Amygdala (tissue), 56 donors: ENCODE measurements around the gene INTS11.
"Not testable (repeated sequence)": the region's sequence is repeated elsewhere in the genome, so short reads cannot be mapped to it uniquely, and the experiment has no call there.

Experiments
- DNase-seq, 56 donors: peaks; one replicate each; lab custom pipeline; 2025; lab: John Stamatoyannopoulos, UW

INTS11 gene

DNA sequence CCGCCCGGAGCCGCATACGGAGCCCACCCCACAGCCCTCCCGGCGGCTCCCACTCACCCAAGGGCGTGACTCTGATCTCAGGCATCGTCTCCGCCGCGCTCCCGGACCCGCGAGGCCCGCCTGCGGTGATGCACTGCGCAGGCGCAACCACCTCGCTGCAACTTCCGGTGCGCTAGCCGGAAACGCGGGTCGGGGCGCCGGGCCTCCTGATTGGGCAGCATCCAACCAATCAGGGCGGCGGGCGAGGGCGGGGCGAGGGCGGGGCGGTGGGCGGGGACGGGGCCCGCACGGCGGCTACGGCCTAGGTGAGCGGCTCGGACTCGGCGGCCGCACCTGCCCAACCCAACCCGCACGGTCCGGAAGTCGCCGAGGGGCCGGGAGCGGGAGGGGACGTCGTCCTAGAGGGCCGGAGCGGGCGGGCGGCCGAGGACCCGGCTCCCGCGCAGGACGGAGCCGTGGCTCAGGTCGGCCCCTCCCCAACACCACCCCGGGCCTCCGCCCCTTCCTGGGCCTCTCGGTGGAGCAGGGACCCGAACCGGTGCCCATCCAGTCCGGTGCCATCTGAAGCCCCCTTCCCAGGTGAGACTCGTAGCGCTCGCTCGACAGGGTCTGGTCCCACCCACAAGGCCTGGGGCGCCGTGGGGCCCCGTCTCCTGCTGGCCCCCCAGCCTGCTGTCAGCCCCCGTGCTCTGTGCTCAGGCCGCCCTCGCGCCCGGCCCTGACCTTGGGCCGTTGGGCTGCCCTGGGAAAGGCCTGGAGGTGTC lies at the start of gene INTS11, which contains the start of gene CPTP:
Gene INTS11, minus strand, starts transcription at position 137 of the 764 bp plus-strand sequence. Its CDS starts 52 bp downstream, at position 85.
Gene CPTP, plus strand, starts transcription at position 279 of the 764 bp plus-strand sequence. CDS start 2,109 bp downstream, outside the sequence.
- peak in 55 of 56 donors; percentile 32 to 94 (median 83) for DNase-seq

DNA sequence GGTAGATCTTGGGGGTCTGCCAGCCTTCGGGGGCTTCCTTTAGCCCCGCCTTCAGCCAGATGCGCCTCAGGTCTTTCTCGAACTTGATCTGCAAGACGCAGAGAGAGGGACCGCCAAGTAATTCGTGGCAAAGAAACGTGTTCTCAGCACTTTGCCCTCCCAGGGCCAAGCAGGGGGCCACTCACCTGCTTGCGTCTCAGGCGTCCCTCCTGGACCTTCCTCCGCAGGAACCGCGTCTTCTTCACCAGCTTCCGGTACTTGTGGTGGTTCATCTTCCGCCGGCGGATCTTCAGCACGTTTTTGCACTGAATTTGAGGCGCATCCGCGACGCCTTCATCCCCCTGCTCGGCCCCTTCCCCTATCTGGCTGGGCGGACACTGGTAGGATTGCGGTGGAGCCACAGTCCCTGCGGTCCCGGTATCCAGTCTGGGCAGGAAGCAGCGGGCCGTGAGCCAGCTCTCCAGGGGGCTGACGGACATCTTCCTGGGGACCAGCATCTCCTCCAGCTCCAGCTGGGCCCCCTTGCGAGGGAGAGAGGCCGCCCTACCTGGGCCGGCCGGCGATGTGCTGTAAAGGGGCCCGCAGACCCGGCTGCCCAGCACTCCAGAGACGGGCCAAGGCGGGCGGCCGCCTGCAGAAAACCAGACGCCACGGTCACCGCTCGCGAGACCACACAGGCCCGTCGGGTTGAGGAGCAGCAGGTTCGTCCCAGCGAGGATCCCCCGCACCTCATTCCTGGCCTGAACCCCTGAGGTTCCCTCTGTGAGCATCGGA lies 49.5 kb upstream of the INTS11 start:
- no peak for DNase-seq

DNA sequence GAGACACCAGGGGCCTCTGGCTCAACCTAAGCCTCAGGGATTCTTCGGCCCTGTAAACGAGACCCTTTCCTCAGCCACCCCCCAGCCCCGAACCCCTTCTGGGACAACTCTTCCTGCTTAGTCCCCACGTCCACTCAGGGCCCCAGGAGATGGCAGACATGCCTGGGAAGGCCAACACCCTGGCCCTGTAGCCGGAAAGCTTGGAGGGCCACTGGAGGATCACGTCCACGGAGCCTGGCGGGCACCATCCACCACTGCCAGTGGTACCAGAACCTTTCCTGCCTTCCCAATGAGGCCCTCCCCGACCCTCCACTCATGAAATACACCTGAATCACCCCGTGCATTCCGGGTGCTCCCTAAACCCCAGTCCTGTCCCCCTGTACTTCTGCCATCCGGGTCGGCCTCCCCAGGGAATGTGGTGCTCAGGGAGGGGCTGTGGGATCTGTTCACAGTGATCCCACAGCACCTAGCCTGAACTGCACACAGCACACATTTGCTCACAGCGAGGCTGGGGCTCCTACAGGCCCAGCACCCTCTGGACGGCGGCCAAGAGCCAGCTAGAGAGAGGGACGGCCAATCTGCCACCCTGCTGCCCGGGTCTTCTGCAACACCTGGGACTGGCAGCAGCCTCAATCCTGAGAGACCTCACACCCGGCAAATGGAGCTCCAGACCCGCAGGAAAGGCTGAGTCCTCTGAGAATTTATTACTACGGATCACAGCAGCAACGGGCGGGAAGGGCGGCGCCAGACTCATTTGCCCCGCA lies 48.8 kb upstream of the INTS11 start:
- no peak for DNase-seq

DNA sequence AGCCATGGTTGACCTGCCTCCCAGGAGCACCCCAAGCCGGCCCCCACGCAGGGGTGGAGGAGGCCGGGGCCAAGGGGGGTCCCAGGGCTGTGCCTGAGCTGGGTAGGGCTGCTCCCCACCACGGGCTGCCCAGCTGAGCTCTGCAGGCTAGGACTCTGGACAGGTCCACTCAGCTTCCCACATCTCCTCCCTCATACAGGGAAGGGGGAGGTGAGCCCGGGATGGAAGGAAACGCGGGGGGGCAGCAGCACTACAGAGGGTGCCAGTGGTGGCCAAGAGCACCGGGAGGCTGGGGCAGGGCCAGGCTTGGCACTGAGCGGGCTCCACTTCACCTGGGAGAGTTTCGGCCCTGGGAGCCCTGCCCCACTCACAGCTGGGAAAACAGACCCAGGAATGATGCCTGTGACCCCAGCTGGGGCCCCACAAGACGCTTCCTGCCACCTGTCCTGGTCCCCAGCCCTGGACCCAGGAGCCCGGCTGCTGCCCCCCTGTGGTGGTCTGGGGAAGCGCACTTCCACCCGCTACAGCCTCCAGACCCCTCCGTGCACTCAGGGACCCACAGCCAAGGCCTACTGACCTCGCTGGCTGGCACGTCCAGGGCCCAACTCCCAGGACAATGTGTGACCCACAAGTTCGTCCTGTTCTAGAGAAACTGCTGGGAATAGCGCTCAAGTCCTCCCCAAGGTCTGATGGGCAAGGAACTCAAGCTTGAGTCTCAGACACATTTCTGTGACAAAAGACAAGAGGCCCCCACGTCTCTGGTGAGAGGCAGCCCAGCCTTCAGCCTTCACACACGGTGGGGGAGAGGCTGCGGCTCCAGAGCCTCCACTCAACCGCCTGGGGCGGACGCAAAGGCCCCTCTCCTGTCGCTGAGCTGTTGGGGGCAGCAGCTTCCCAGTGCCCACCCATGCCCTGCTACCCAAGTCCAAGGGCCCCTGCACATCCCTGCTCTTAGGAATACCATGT lies 47.6 kb upstream of the INTS11 start:
- DNase-seq, result peak in 23 of 56 donors; percentile 9 to 67 (median 33)

DNA sequence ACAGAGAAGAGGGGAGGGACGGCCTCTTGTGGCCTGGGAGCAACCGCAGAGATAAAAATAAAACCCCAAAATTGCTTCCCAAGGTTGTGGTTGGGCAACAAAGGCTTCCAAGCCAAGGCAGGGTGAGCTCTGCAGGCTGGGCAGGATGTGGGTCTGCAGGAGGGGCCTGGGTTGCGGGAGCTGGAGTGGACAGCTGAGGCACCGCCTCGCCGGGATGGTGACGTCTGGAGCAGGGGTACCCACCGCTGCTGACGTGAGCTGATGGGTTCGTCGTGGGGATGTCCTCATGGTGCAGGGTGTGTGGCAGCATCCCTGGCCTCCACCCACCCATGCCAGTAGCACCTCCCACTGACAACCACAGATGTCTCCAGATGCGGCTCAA lies 46.9 kb upstream of the INTS11 start:
- no peak for DNase-seq

DNA sequence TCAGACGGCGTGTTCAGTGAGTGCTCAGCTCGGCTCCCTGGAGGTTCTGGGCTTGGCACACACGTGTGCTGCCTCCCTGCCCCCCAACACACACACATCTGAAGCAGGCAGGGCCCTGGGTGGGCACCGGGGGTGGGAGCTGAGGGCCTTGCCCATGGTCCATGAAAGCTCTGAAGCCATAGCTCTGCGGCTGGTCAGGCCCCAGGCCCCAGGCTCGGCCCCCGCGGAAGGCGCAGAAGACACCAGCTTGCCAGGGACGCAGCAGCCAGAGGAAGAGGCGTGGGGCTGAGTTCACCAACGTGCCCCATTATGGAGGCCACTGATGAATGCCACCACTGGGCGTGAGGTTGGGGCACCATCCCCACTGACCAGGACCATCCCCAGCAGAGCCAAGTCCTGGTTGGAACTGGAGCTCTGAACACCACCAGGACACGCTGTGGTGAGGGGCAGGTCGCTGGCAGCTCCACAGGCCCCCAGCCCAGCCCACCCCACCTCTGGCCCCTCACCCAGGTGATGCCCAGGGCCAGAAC lies 46.4 kb upstream of the INTS11 start:
- DNase-seq, result no peak

DNA sequence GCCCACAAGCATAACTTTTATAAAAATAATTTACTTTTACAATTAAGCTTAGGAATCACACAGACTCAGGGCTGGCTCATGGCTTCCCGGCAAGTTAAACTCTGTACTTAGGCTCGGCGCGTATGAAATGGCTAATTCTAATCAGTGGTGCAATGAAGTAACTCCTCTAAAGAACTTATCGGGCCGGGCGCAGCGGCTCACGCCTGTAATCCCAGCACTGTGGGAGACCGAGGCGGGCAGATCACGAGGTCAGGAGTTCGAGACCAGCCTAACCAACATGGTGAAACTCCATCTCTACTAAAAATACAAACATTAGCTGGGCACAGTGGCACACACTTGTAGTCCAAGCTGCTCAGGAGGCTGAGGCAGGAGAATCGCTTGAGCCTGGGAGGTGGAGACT lies 45.6 kb upstream of the INTS11 start:
- not testable (repeated sequence) for DNase-seq

DNA sequence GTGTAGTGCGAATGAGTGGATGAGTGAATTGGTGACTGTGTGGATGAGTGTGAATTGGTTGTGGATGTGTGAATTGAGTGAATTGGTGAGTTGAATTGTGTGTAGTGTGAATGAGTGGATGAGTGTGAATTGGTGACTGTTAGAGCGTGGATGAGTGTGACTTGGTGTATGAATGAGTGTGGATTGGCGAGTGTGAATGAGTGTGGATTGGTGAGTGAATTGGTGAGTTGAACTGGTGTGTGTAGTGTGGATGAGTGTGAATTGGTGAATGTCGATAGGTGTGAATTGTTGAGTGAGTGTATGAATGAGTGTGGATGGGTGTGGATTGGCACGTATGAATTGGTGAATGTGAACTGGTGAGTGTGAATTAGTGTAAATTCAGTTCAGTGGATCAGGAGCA lies 42.9 kb upstream of the INTS11 start:
- DNase-seq, result no peak

DNA sequence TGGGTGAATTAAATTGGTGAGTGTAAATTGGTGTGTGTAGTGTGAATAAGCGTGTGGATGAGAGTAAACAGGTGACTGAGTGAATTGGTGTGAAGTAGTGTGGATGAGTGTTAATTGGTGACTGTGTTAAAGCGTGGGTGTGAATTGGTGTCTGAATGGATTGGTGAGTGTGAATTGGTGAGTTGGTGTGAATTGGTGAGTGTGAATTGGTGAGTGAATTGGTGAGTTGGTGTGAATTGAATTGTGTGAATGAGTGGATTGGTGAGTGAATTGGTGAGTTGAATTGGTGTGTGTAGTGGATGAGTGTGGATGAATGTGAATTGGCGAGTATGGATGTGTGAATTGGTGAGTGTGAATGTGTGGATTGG lies 42.2 kb upstream of the INTS11 start:
- DNase-seq, result no peak

DNA sequence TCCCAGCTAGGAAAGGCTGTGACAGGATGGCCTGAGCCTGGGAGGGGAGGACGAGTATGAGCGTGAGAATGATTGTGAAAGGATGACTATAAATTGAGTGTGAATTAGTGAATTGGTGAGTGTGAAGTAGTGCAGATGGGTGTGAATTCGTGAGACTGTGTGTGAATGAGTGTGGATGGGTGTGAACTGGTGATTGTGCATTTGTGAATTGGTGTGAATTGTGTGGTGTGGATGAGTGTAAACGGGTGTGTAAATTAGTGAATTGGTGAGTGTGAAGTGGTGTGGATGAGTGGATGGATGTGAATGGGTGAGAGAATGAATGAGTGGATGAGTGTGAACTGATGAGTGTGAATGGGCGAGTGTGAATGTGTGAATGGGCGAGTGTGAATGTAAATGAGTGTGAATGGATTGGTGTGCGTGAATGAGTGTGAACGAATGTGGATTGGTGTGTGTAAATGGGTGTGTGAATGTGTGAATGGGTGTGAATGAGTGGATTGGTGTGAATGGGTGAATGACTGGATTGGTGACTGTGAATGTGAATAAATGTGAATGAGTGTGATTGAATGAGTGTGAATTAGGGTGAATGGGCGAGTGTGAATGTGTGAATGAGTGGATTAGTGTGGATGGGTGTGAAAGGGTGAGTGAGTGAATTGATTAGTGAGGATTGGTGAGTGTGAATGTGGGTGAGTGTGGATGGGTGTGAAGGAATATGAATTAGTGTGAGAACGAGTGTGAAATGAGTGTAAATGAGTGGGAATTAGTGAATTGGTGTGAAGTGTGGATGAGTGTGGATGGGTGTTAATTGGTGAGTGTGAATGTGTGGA lies 41.6 kb upstream of the INTS11 start:
- no peak for DNase-seq

DNA sequence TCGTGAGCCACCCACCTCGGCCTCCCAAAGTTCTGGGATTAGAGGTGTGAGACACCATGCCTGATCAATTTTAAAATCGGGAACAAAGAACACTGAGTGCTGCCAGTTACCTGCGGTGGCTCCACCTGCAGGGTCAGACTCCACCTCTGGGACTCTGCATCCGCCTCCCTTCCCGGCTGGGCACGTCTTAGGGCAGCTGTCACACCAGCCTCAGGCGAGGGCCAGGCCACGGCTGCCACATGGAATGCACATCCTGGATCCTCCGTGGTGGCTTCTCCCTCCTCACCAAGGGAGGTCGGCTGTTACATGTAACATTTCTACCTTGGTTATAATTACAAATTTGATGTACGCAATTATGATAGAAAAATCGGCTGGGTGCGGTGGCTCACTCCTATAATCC lies 39.8 kb upstream of the INTS11 start:
- no peak for DNase-seq

DNA sequence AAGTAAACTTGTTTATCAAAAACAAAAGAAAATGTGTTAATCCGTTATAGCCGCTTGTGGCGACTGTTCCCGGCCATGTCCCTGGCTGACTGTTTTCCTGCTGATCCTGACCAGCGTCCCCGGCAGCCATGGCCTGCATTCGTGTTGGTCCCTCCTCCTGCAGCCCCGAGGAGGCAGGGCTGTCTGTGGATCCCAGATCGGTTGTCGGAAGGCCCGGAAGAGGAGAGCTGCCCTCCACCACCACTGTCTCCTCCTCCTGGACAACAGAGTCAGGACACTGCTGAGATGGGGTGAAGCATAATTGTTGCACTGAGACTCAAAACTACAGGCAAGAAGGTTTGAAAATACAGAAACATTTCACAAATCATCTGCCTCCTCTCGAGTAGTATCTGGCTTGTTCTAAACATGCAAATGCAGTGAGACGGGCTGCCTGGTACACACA lies 37.5 kb upstream of the INTS11 start:
- DNase-seq, result no peak

DNA sequence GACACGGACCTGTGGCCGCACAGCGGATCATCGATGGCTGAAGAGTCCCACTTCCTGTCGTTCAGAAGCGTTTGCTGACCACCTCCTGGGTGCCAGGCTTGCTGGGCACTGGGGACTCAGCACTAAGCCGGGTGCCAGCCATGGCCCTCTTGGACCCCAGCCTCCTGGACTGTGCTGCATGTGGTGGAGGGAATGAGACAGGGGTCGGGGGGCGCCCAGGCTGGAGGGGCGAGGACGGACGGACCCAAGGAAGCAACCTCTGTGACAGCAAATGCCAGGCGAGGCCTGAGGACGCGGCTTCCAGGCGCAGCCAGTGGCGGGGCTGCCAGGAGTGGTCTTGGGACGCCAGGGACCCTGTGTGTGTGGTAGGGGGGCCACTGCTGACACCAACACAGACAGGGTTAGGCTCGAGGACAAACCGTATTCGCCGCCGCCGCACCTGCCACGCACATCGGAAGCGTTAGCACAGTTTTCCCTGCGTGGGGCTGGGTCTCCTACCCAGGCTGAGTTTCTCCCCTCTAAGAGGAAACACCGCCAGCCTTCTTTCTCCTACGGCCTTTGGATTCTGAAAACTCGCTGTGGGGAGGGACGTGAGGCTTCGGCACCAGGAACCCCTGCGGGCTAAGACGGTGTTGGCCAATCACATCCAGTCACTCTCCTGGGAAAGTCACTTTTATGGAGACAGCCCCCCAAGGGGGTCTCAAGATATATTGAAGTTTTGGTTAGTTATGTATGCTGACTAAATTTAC lies 36.9 kb upstream of the INTS11 start:
- no peak for DNase-seq

DNA sequence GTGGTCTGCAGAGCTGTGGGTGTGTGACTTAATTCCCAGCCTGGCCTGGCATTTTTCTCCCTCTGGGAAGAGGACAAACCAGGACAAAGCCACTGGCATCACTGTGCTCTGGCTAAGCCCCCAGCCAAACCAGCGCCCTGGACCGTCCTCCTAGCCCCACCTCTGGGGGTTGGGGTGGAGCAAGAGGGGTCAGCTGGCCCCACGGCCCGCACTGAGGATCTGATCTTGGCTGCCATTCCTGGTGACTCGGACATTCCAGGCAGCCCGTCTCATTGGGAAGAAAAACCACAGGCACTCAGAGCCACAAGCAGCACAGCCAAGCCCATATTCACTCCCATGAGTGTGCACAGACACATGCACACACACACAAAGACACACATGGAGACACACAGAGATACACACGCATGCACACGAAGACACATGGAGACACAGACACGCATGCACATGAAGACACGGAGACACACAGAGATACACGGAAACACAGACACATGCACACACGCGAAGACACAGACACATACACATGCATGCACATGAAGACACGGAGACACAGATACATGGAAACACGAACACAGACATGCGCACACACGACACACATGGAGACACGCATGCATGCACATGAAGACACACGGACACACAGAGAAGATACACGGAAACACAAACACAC lies 36.2 kb upstream of the INTS11 start:
- peak in 2 of 56 donors; percentile 14 for DNase-seq

DNA sequence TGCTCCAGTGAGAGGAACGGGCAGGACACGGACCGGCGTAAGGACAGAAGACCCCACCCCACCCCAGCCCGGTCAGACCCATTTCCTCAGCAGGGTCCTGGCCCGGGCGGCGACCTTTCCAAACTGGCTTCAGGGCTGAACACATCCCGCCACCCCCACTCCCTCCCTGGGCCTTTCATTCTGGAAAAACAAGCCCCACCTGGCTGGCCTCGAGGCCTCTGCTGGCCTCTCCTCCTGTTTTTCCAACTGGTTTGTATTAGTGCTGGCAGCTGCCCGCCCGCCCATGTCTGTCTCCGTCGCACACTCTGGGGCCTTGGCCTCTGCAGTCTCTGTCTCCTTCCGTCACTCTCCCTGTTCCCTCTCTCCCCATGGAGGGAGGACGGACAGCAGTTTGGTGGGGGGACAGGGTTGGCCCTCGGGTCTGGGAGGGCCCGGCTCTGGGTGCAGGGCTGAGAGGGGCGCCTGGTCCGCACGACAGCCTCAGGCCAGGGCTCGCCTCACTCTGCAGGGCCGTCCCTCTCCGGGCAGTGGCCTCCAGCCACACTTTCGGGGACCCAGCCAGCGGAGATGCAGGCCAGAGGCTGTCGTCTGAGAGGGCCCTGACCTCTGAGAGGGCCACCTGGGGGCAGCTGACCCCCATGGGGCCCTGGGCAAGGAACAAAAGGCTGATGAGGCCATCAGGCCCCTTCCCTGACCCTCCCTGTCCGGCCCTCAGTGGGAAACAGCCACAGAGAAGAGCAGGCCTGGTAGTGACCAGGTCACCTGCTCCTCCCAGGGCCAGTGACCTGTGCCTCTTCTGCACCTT lies 35.4 kb upstream of the INTS11 start:
- DNase-seq, result no peak

DNA sequence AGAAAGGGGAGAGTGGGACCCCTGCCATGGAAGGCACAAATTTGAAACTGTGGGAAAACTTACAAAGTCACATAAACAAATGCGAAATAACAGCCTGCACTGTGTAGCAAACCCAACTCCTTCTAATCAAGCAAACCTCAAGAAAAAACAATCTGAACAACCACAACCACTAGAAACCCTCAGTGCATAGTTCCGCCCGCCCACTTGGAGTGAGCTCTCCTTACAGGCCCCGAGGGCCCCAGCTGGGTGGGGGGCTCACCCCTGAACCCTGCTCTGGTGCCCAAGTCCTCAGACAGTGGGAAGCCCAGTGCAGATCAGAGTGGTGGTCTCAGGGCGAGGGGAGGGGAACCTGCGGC lies 34.8 kb upstream of the INTS11 start:
- no peak for DNase-seq
